Panc1 (cell line): Measurements from ENCODE around the gene ENPP7. TPM values are rescaled to one million over a fixed set of nuclear protein-coding genes. Genes with fewer than 3 reads are reported as not detected.

Experiments
- ATAC-seq: fragments of 200-7000 bp; cut with Tn5 transposase; 2 replicates; pipeline ENCODE4 v1.9.1; 2020; ENCODE audit warnings: mild to moderate bottlenecking, moderate library complexity
- BruUV-seq: library from RNA; stranded (reverse); fragments of 400-500 nt; replicated peaks from 2 replicates; lab custom pipeline; 2021; lab: Mats Ljungman, UMichigan
- CTCF ChIA-PET: fragments of 300-600 bp; sonication (Branson Sonifier 250); formaldehyde crosslinking; loops from one replicate; lab custom pipeline; 2022; ENCODE audit warnings: antibody characterized with exemption; lab: Charles Lee
- POLR2A ChIA-PET: fragments of 300-600 bp; sonication (Branson Sonifier 250); formaldehyde crosslinking; loops from one replicate; lab custom pipeline; 2022; ENCODE audit warnings: antibody characterized with exemption; lab: Charles Lee
- DNase-seq: peaks from one replicate; pipeline ENCODE4 v3.0.0-alpha.2; 2010; ENCODE audit warnings: low read depth, low spot score
- H3K27ac ChIP-seq: 2 replicates; pipeline ENCODE4 v1.5.1; 2011; ENCODE audit warnings: mild to moderate bottlenecking, low read length, inconsistent platforms
- H3K27me3 ChIP-seq: fragments of 200-500 bp; sonication (Bioruptor generic); 2 replicates; pipeline ENCODE4 v1.6.0; 2014; ENCODE audit warnings: low read length, inconsistent platforms; ENCODE audit not compliant: control insufficient read depth, insufficient read depth
- H3K36me3 ChIP-seq: fragments of 200-500 bp; sonication (Bioruptor generic); 2 replicates; pipeline ENCODE4 v1.5.1; 2014; ENCODE audit warnings: inconsistent platforms, mild to moderate bottlenecking, low read length, moderate library complexity; ENCODE audit not compliant: control insufficient read depth, insufficient read depth
- H3K4me1 ChIP-seq: 2 replicates; pipeline ENCODE4 v1.5.1; 2011; ENCODE audit warnings: inconsistent platforms, mild to moderate bottlenecking, low read length, moderate library complexity; ENCODE audit not compliant: control insufficient read depth, insufficient read depth
- H3K4me3 ChIP-seq, 2 experiments: 2 replicates each; pipeline ENCODE4 v1.5.1; 2011 to 2012; ENCODE audit warnings: low read depth in 2 of 2, low read length in 2 of 2, mild to moderate bottlenecking in 2 of 2, inconsistent platforms in 1 of 2, moderate library complexity in 1 of 2
- H3K9me3 ChIP-seq: fragments of 200-500 bp; sonication (Bioruptor generic); 2 replicates; pipeline ENCODE4 v1.5.1; 2014; ENCODE audit warnings: low read depth, mild to moderate bottlenecking, inconsistent platforms, low read length, moderate library complexity; ENCODE audit not compliant: control insufficient read depth, insufficient read depth
- POLR2AphosphoS5 ChIP-seq: IDR thresholded peaks from 2 replicates; pipeline ENCODE4 v1.6.1; 2012; ENCODE audit warnings: mild to moderate bottlenecking, low read depth, low read length, moderate library complexity
- SIN3A ChIP-seq: IDR thresholded peaks from 2 replicates; pipeline ENCODE4 v1.6.1; 2012; ENCODE audit warnings: low read depth, mild to moderate bottlenecking, low read length, moderate library complexity, borderline replicate concordance; ENCODE audit not compliant: insufficient read depth
- TCF7L2 ChIP-seq: IDR thresholded peaks from 2 replicates; pipeline ENCODE4 v1.6.1; 2011; ENCODE audit warnings: mild to moderate bottlenecking, low read depth, low read length, inconsistent platforms
- in situ Hi-C: cut with HindIII; loops from 2 replicates; pipeline ENCODE4 v1.10.0; 2016; ENCODE audit warnings: low sequenced_read_pairs, low pct_unique_long_range_greater_than_20kb
- intact Hi-C: fragments of 100-400 bp; cut with micrococcal nuclease; formaldehyde crosslinking; loops from one replicate; pipeline ENCODE4 v1.10.0; 2022; ENCODE audit not compliant: unreplicated experiment
- total RNA-seq: library from RNA; stranded (reverse); gene quantifications from one replicate; pipeline ENCODE4 v1.2.1, GENCODE V29; 2021; ENCODE audit not compliant: unreplicated experiment
- TF ChIP-seq, protein P1 (sequence below): fragments of 450-650 bp; IDR thresholded peaks from 2 replicates; pipeline ENCODE4 v1.5.1; 2017; ENCODE audit warnings: mild to moderate bottlenecking
- TF ChIP-seq, protein P2 (sequence below), 2 experiments: IDR thresholded peaks; 2 replicates each; pipeline ENCODE4 v1.6.1; 2011 to 2012; ENCODE audit warnings: low read depth in 2 of 2, control low read depth in 1 of 2, low read length in 1 of 2, mild to moderate bottlenecking in 1 of 2, moderate library complexity in 1 of 2; ENCODE audit not compliant: insufficient read depth in 1 of 2

Gene ENPP7
- total RNA-seq, 1 experiment from 2014 or later = not detected

DNA sequence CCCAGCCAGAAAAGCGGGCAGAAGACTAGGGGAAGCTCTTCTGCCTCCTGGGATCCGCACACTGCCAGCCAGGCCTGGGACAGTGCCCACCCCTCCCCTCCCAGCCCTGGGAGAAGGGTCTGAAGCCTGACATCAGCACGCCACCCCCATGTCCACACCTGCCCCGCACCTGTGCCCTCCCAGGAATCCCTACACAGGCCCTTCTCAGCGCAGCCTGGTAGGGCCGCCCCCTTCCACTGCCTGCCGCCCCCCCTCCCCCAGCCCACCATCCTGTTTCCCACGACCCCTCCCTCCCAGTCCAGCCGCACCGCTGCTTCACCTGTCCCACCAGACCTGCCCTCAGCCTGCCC lies 10.6 kb downstream of the ENPP7 start:
- Histone ChIP-seq H3K4me1 (0 out of 2 replicates have a peak, but pooled peaks cover 3% of the 10 kb centered on the region), H3K27me3 (no peaks in the 10 kb centered on the region), H3K27ac (no peak overlapping the region), H3K36me3 (no peaks in the 10 kb centered on the region), H3K9me3 (no peaks in the 10 kb centered on the region), H3K4me3 (peak overlapping the region; percentile 14 to 21; a peak in 2 of 4 replicates)
- ATAC-seq (no peak), DNase-seq (no peak)
- BruUV-seq = no TSS peak
- POLR2A ChIA-PET = no interaction called here
- CTCF ChIA-PET = interaction anchor here (0.6 to 1.2 kb wide), 4 partner anchors 33 to 203 kb away, joined by 3 read pairs; no protein-coding TSS in a partner anchor
- intact Hi-C loops (loop anchor here (10.0 kb wide), 1 partner anchor 93 kb away; the partner anchor contains the start of gene CBX4), in situ Hi-C loops (no loop called here)
- TF ChIP-seq POLR2AphosphoS5 (no peak), TCF7L2 (no peak), SIN3A (no peak)
- TF ChIP-seq, protein P1, sequence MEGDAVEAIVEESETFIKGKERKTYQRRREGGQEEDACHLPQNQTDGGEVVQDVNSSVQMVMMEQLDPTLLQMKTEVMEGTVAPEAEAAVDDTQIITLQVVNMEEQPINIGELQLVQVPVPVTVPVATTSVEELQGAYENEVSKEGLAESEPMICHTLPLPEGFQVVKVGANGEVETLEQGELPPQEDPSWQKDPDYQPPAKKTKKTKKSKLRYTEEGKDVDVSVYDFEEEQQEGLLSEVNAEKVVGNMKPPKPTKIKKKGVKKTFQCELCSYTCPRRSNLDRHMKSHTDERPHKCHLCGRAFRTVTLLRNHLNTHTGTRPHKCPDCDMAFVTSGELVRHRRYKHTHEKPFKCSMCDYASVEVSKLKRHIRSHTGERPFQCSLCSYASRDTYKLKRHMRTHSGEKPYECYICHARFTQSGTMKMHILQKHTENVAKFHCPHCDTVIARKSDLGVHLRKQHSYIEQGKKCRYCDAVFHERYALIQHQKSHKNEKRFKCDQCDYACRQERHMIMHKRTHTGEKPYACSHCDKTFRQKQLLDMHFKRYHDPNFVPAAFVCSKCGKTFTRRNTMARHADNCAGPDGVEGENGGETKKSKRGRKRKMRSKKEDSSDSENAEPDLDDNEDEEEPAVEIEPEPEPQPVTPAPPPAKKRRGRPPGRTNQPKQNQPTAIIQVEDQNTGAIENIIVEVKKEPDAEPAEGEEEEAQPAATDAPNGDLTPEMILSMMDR = no peak
- TF ChIP-seq, protein P2, sequence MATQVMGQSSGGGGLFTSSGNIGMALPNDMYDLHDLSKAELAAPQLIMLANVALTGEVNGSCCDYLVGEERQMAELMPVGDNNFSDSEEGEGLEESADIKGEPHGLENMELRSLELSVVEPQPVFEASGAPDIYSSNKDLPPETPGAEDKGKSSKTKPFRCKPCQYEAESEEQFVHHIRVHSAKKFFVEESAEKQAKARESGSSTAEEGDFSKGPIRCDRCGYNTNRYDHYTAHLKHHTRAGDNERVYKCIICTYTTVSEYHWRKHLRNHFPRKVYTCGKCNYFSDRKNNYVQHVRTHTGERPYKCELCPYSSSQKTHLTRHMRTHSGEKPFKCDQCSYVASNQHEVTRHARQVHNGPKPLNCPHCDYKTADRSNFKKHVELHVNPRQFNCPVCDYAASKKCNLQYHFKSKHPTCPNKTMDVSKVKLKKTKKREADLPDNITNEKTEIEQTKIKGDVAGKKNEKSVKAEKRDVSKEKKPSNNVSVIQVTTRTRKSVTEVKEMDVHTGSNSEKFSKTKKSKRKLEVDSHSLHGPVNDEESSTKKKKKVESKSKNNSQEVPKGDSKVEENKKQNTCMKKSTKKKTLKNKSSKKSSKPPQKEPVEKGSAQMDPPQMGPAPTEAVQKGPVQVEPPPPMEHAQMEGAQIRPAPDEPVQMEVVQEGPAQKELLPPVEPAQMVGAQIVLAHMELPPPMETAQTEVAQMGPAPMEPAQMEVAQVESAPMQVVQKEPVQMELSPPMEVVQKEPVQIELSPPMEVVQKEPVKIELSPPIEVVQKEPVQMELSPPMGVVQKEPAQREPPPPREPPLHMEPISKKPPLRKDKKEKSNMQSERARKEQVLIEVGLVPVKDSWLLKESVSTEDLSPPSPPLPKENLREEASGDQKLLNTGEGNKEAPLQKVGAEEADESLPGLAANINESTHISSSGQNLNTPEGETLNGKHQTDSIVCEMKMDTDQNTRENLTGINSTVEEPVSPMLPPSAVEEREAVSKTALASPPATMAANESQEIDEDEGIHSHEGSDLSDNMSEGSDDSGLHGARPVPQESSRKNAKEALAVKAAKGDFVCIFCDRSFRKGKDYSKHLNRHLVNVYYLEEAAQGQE (IDR thresholded peaks at IDR 0.05; ENCODE audit: insufficient read depth in 1 of 2, low read depth in 2 of 2, low read length in 1 of 2) = no peak

DNA sequence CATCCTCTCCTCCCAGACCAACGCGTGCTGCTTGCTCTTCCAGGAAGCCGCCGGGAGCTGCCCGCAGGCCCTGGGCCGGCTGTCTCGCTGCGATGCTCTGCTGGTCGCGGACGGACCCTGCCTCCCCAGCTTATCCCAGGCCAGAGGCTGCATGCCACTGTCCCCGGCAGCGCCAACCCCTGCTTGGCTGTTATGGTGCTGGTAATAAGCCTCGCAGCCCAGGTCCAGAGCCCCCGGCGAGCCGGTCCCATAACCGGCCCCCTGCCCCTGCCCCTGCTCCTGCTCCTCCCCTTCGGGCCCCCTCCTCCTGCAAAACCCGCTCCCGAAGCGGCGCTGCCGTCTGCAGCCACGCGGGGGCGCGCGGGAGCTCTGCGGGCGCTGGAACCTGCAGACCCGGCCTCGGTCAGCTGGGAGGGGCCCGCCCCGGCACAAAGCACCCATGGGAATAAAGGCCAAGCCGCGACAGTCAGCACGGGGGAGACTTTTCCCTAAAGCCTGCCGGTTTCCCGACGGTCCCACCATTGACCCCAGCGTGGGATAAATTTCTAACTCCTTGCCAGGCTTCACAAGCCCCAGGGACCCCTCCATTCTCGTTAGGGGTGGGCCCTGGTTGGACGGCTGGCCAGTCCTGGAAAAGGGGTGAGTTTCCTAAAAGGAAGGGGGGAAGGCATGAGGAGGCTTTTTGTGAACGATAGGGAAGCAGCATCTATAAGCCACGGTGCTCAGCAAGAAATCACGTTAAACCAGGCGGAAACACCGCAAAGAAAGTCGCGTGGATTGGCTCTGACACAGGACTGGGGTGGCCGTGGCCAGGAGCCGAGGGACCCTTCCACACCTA lies 11.2 kb downstream of the ENPP7 start:
- no peaks in the 10 kb centered on the region for H3K9me3 ChIP-seq
- TF ChIP-seq, protein P2 (IDR thresholded peaks at IDR 0.05; ENCODE audit: insufficient read depth in 1 of 2, low read depth in 2 of 2, low read length in 1 of 2) = no peak
- TF ChIP-seq, protein P1 = peak; percentile 100
- POLR2A ChIA-PET = no interaction called here
- no peak overlapping the region for H3K27ac ChIP-seq
- H3K4me3 ChIP-seq = peak overlapping the region; percentile 15 to 21; a peak in 3 of 4 replicates
- no peaks in the 10 kb centered on the region for H3K27me3 ChIP-seq
- H3K36me3 ChIP-seq = no peaks in the 10 kb centered on the region
- in situ Hi-C loops (no loop called here), intact Hi-C loops (loop anchor here (10.0 kb wide), 1 partner anchor 93 kb away; the partner anchor contains the start of gene CBX4)
- peaks cover 5% of the 10 kb centered on the region; the same call in 1 of the 2 replicates for H3K4me1 ChIP-seq
- CTCF ChIA-PET = interaction anchor here (0.6 to 1.2 kb wide), 9 partner anchors 8 to 373 kb away, joined by 3 to 13 read pairs (median 3); no protein-coding TSS in a partner anchor
- ATAC-seq (peak; percentile 85), DNase-seq (no peak)
- BruUV-seq = no TSS peak
